HCT116 (cell line): ENCODE measurements around the gene ITIH1.

ENCODE experiments used
- CBX3 ChIP-seq: IDR thresholded peaks from 2 replicates; pipeline ENCODE4 v1.6.1; 2012; ENCODE audit warnings: low read depth
- ELF1 ChIP-seq: IDR thresholded peaks from 2 replicates; pipeline ENCODE4 v1.6.1; 2012; ENCODE audit warnings: low read depth, borderline replicate concordance
- EZH2 ChIP-seq: fragments of 200-600 bp; sonication (generic); IDR thresholded peaks from 2 replicates; pipeline ENCODE4 v1.6.1; 2017; ENCODE audit warnings: antibody characterized with exemption, mixed run types
- EZH2phosphoT487 ChIP-seq: fragments of 200-600 bp; IDR thresholded peaks from 2 replicates; pipeline ENCODE4 v1.6.1; 2018; ENCODE audit warnings: antibody characterized with exemption, borderline replicate concordance
- JUND ChIP-seq: IDR thresholded peaks from 2 replicates; pipeline ENCODE4 v1.6.1; 2012
- POLR2A ChIP-seq: IDR thresholded peaks from 2 replicates; pipeline ENCODE4 v1.7.0; 2011; ENCODE audit warnings: borderline replicate concordance; ENCODE audit not compliant: insufficient read depth, insufficient read length; ENCODE audit errors: extremely low read depth
- POLR2AphosphoS5 ChIP-seq: IDR thresholded peaks from 2 replicates; pipeline ENCODE4 v1.6.1; 2011; ENCODE audit warnings: mild to moderate bottlenecking, low read depth, low read length, moderate library complexity
- RAD21 ChIP-seq: IDR thresholded peaks from 2 replicates; pipeline ENCODE4 v1.6.1; 2012; ENCODE audit warnings: low read depth, mild to moderate bottlenecking
- SP1 ChIP-seq: IDR thresholded peaks from 2 replicates; pipeline ENCODE4 v1.6.1; 2012; ENCODE audit warnings: low read depth
- SRF ChIP-seq: IDR thresholded peaks from 2 replicates; pipeline ENCODE4 v1.6.1; 2012; ENCODE audit warnings: low read depth
- YY1 ChIP-seq: IDR thresholded peaks from 2 replicates; pipeline ENCODE4 v1.6.1; 2011; ENCODE audit warnings: low read length, low read depth, moderate library complexity, mild to moderate bottlenecking; ENCODE audit not compliant: insufficient replicate concordance; ENCODE audit errors: extremely low read depth
- ZNF274 ChIP-seq: fragments of 200-500 bp; sonication (Bioruptor generic); IDR thresholded peaks from 2 replicates; pipeline ENCODE4 v1.6.1; 2014; ENCODE audit warnings: mild to moderate bottlenecking, low read depth, low read length, inconsistent platforms
- TF ChIP-seq, protein P1 (sequence below), 3 experiments: fragments of 200-600 bp in 1 of 3; sonication (generic) in 1 of 3; IDR thresholded peaks in 2 of 3; conservative IDR thresholded peaks in 1 of 3; 2 replicates each; pipeline ENCODE4 v1.5.1; 2012 to 2017; ENCODE audit warnings: low read depth in 2 of 3, low read length in 2 of 3, antibody characterized with exemption in 1 of 3, borderline replicate concordance in 1 of 3, control low read depth in 1 of 3, mild to moderate bottlenecking in 1 of 3, mixed read lengths in 1 of 3, mixed run types in 1 of 3, moderate library complexity in 1 of 3; ENCODE audit not compliant: insufficient read depth in 1 of 3
- TF ChIP-seq, protein P2 (sequence below): IDR thresholded peaks from 2 replicates; pipeline ENCODE4 v1.6.1; 2012

DNA sequence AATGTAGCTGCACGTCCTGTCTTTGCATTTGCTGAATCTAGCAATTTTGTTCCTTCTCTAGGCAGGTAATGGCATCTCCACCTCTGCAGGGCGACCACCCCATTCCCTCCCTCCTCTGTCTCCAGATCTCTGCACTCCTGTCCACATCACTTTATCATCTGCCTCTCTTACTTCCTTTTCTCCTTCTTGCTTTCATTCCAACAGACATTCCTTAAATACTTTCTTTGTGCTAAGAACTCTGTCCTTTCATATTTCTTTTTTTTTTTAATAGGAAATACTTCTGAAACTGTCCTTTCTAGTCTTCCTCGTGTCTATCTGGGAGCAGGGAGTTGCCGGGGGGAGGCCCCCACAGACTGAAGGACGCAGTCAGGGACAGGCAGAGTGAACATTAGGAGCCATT is 24.4 kb downstream of the ITIH1 start:
- TF ChIP-seq, protein P1, sequence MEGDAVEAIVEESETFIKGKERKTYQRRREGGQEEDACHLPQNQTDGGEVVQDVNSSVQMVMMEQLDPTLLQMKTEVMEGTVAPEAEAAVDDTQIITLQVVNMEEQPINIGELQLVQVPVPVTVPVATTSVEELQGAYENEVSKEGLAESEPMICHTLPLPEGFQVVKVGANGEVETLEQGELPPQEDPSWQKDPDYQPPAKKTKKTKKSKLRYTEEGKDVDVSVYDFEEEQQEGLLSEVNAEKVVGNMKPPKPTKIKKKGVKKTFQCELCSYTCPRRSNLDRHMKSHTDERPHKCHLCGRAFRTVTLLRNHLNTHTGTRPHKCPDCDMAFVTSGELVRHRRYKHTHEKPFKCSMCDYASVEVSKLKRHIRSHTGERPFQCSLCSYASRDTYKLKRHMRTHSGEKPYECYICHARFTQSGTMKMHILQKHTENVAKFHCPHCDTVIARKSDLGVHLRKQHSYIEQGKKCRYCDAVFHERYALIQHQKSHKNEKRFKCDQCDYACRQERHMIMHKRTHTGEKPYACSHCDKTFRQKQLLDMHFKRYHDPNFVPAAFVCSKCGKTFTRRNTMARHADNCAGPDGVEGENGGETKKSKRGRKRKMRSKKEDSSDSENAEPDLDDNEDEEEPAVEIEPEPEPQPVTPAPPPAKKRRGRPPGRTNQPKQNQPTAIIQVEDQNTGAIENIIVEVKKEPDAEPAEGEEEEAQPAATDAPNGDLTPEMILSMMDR (IDR thresholded peaks at IDR 0.05 in 2 of 3, conservative IDR thresholded peaks at IDR 0.05 in 1 of 3; ENCODE audit: borderline replicate concordance in 1 of 3, insufficient read depth in 1 of 3, low read depth in 2 of 3, low read length in 2 of 3) = no peak
- no peak for TF ChIP-seq YY1
- no peak for TF ChIP-seq POLR2AphosphoS5
- TF ChIP-seq RAD21 = no peak
- TF ChIP-seq ELF1 = no peak
- no peak for TF ChIP-seq POLR2A
- no peak for TF ChIP-seq EZH2
- TF ChIP-seq JUND = no peak
- no peak for TF ChIP-seq EZH2phosphoT487
- no peak for TF ChIP-seq ZNF274
- TF ChIP-seq SP1 = no peak
- TF ChIP-seq, protein P2, sequence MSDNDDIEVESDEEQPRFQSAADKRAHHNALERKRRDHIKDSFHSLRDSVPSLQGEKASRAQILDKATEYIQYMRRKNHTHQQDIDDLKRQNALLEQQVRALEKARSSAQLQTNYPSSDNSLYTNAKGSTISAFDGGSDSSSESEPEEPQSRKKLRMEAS = no peak
- no peak for TF ChIP-seq SRF
- TF ChIP-seq CBX3 = no peak
